Caco-2 (cell line): ENCODE data around the gene INPP4A. TPM values are rescaled to one million over a fixed set of nuclear protein-coding genes. Genes with fewer than 3 reads are reported as not detected.

Experiments used
- BruUV-seq: library from RNA; stranded (reverse); fragments of 400-500 nt; replicated peaks from 2 replicates; lab custom pipeline; 2021; lab: Mats Ljungman, UMichigan
- CTCF ChIA-PET: fragments of 300-600 bp; sonication (Branson Sonifier 250); formaldehyde crosslinking; loops from one replicate; lab custom pipeline; 2022; ENCODE audit warnings: antibody characterized with exemption; lab: Charles Lee
- POLR2A ChIA-PET: fragments of 300-600 bp; sonication (Branson Sonifier 250); formaldehyde crosslinking; loops from one replicate; lab custom pipeline; 2022; ENCODE audit warnings: antibody characterized with exemption; lab: Charles Lee
- DNase-seq, 2 experiments: peaks; one replicate each; pipeline versions ENCODE4 v3.0.0 to v3.0.0-alpha.2; 2020 to 2022
- H3K27me3 ChIP-seq: replicated peaks from 2 replicates; pipeline ENCODE4 v1.6.0; 2011; ENCODE audit warnings: low read length; ENCODE audit not compliant: control insufficient read depth, insufficient read depth
- H3K36me3 ChIP-seq: 2 replicates; pipeline ENCODE4 v1.5.1; 2011; ENCODE audit warnings: low read length; ENCODE audit not compliant: control insufficient read depth, insufficient read depth
- H3K4me1 ChIP-seq: fragments of 250-450 bp; sonication (Bioruptor Pico); 2 replicates; pipeline ENCODE4 v1.5.1; 2020; ENCODE audit warnings: mild to moderate bottlenecking
- H3K4me3 ChIP-seq: 2 replicates; pipeline ENCODE4 v1.5.1; 2011; ENCODE audit warnings: low read depth, mild to moderate bottlenecking, control low read depth, low read length
- H3K9me3 ChIP-seq: fragments of 250-450 bp; sonication (Bioruptor Pico); 2 replicates; pipeline ENCODE4 v1.5.1; 2020; ENCODE audit warnings: mild to moderate bottlenecking, moderate library complexity
- H3K27ac Mint-ChIP-seq: one replicate; pipeline ENCODE4 v1.8.0; 2022; ENCODE audit warnings: mixed read lengths; ENCODE audit not compliant: unreplicated experiment
- H3K27me3 Mint-ChIP-seq: one replicate; pipeline ENCODE4 v1.8.0; 2022; ENCODE audit warnings: mixed read lengths; ENCODE audit not compliant: insufficient read depth, unreplicated experiment
- H3K36me3 Mint-ChIP-seq: one replicate; pipeline ENCODE4 v1.8.0; 2022; ENCODE audit warnings: mild to moderate bottlenecking, mixed read lengths; ENCODE audit not compliant: insufficient read depth, unreplicated experiment
- H3K4me1 Mint-ChIP-seq: one replicate; pipeline ENCODE4 v1.8.0; 2022; ENCODE audit warnings: low read depth, mixed read lengths; ENCODE audit not compliant: unreplicated experiment
- H3K4me3 Mint-ChIP-seq: one replicate; pipeline ENCODE4 v1.8.0; 2022; ENCODE audit warnings: mild to moderate bottlenecking, moderate library complexity, mixed read lengths; ENCODE audit not compliant: unreplicated experiment
- H3K9me3 Mint-ChIP-seq: one replicate; pipeline ENCODE4 v1.8.0; 2022; ENCODE audit warnings: mixed read lengths; ENCODE audit not compliant: unreplicated experiment
- CTCF ChIP-seq, 2 experiments: fragments of 200-600 bp in 1 of 2; IDR thresholded peaks; 1 replicate in 1 of 2; 2 replicates in 1 of 2; pipeline versions ENCODE4 v1.5.1 to v1.8.0; 2011 to 2022; ENCODE audit warnings: antibody characterized with exemption in 1 of 2, control low read depth in 1 of 2, inconsistent platforms in 1 of 2, low read depth in 1 of 2, low read length in 1 of 2, mild to moderate bottlenecking in 1 of 2, moderate library complexity in 1 of 2; ENCODE audit not compliant: insufficient read depth in 1 of 2, severe bottlenecking in 1 of 2, unreplicated experiment in 1 of 2
- intact Hi-C: fragments of 100-400 bp; cut with micrococcal nuclease; formaldehyde crosslinking; loops from one replicate; pipeline ENCODE4 v1.10.0; 2022; ENCODE audit not compliant: unreplicated experiment
- total RNA-seq: library from RNA; stranded (reverse); gene quantifications from 2 replicates; pipeline ENCODE4 v1.2.3, GENCODE V29; 2022

Gene INPP4A
- total RNA-seq, 1 experiment from 2014 or later, result 26.3 TPM

GRCh38 chr2:98468621-98469236, 24.1 kb downstream of the INPP4A start:
- Mint-ChIP-seq H3K27ac (no peak overlapping the region), H3K27me3 (no peaks in the 10 kb centered on the region), H3K36me3 (peaks cover 7% of the 10 kb centered on the region), H3K4me1 (peaks cover 14% of the 10 kb centered on the region), H3K4me3 (no peak overlapping the region), H3K9me3 (no peaks in the 10 kb centered on the region)
- H3K4me1 ChIP-seq, result peaks cover 14% of the 10 kb centered on the region
- no peak for TF ChIP-seq CTCF (IDR thresholded peaks at IDR 0.05; ENCODE audit: insufficient read depth in 1 of 2, low read depth in 1 of 2, low read length in 1 of 2, severe bottlenecking in 1 of 2, unreplicated experiment in 1 of 2)
- intact Hi-C loops, result no loop called here
- CTCF ChIA-PET, result no interaction called here
- no peaks in the 10 kb centered on the region for H3K27me3 ChIP-seq
- no peaks in the 10 kb centered on the region for H3K9me3 ChIP-seq
- DNase-seq, result no peak
- POLR2A ChIA-PET, result no interaction called here
- H3K4me3 ChIP-seq, result no peak overlapping the region
- H3K36me3 ChIP-seq, result no peaks in the 10 kb centered on the region
- no TSS peak for BruUV-seq

- Mint-ChIP-seq H3K27ac (no peak overlapping the region), H3K36me3 (peaks cover 7% of the 10 kb centered on the region), H3K4me3 (no peak overlapping the region), H3K4me1 (peaks cover 14% of the 10 kb centered on the region), H3K27me3 (no peaks in the 10 kb centered on the region), H3K9me3 (no peaks in the 10 kb centered on the region)
- no TSS peak for BruUV-seq
- DNase-seq, result no peak
- POLR2A ChIA-PET, result no interaction called here
- Histone ChIP-seq H3K4me1 (peaks cover 14% of the 10 kb centered on the region), H3K4me3 (no peak overlapping the region), H3K27me3 (no peaks in the 10 kb centered on the region), H3K36me3 (no peaks in the 10 kb centered on the region), H3K9me3 (no peaks in the 10 kb centered on the region)
- CTCF ChIA-PET, result no interaction called here
- intact Hi-C loops, result no loop called here
- no peak for TF ChIP-seq CTCF (IDR thresholded peaks at IDR 0.05; ENCODE audit: insufficient read depth in 1 of 2, low read depth in 1 of 2, low read length in 1 of 2, severe bottlenecking in 1 of 2, unreplicated experiment in 1 of 2)
These were observed 25.3 kb downstream of the INPP4A start for GRCh38 chr2:98469862-98470544.

DNA sequence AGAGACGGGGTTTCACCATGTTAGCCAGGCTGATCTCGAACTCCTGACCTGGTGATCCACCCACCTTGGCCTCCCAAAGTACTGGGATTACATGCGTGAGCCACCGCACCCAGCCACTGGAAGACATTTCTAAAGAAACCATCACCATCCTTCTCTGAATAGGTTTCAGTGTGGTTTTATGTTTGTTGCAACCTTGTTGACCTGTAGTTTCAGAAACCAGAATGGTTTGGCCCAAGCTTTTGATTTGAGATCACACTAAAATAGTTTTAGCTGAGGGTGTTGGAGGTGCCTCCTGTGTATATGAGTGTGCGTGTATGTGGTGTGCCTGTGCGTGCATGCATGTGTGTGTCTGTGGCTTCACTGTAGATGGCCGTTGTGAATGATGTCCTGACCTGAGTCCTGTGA, 26.2 kb downstream of the INPP4A start:
- ChIA-PET CTCF (no interaction called here), POLR2A (no interaction called here)
- no peak overlapping the region for H3K27ac Mint-ChIP-seq
- DNase-seq, result no peak
- H3K27me3 Mint-ChIP-seq, result no peaks in the 10 kb centered on the region
- H3K4me3 Mint-ChIP-seq, result no peak overlapping the region
- peaks cover 7% of the 10 kb centered on the region for H3K36me3 Mint-ChIP-seq
- Histone ChIP-seq H3K4me1 (peaks cover 11% of the 10 kb centered on the region), H3K9me3 (no peaks in the 10 kb centered on the region), H3K36me3 (no peaks in the 10 kb centered on the region), H3K27me3 (no peaks in the 10 kb centered on the region), H3K4me3 (no peak overlapping the region)
- no peaks in the 10 kb centered on the region for H3K9me3 Mint-ChIP-seq
- no peak for TF ChIP-seq CTCF (IDR thresholded peaks at IDR 0.05; ENCODE audit: insufficient read depth in 1 of 2, low read depth in 1 of 2, low read length in 1 of 2, severe bottlenecking in 1 of 2, unreplicated experiment in 1 of 2)
- intact Hi-C loops, result no loop called here
- H3K4me1 Mint-ChIP-seq, result peaks cover 12% of the 10 kb centered on the region
- BruUV-seq, result no TSS peak
